ENCODE data around the gene EVA1A.

- TF ChIP-seq SIN3A (conservative IDR thresholded peaks at IDR 0.05 in 1 of 2, IDR thresholded peaks at IDR 0.05 in 1 of 2; ENCODE audit: low read depth in 1 of 2, low read length in 2 of 2) = no peak
- no peak for TF ChIP-seq MAFK (IDR thresholded peaks at IDR 0.05; ENCODE audit: low read depth, low read length)
- TF ChIP-seq YY1 (IDR thresholded peaks at IDR 0.05; ENCODE audit: low read depth, low read length) = no peak
- TF ChIP-seq CTCF (IDR thresholded peaks at IDR 0.05; ENCODE audit: control extremely low read depth in 1 of 3, insufficient read depth in 1 of 3, low read depth in 1 of 3, low read length in 3 of 3) = no peak
- TF ChIP-seq FOSL1 (IDR thresholded peaks at IDR 0.05; ENCODE audit: insufficient read depth, low read depth, low read length) = no peak
Measured at GRCh38 chr2:75523313-75524275, 37.1 kb downstream of the EVA1A start.

All from H1 (cell line).